Measurements from ENCODE around the gene MTM1.

- TF ChIP-seq POLR2AphosphoS5 (IDR thresholded peaks at IDR 0.05; ENCODE audit: low read depth, low read length) (no peak), REST (IDR thresholded peaks at IDR 0.05; ENCODE audit: insufficient read depth in 1 of 2, low read depth in 2 of 2, low read length in 2 of 2) (no peak), SIN3A (IDR thresholded peaks at IDR 0.05; ENCODE audit: borderline replicate concordance, insufficient read depth, low read length) (no peak), TAF1 (IDR thresholded peaks at IDR 0.05; ENCODE audit: borderline replicate concordance, insufficient read depth, low read length) (no peak), FOXP2 (optimal IDR thresholded peaks at IDR 0.05; ENCODE audit: borderline replicate concordance, extremely low read depth, extremely low read length, insufficient read depth) (no peak)
Observed at GRCh38 chrX:150546711-150547153, 21.7 kb upstream of the MTM1 start.

All from PFSK-1 (cell line).